ENCODE measurements around the gene GATD1.

Gene GATD1

DNA sequence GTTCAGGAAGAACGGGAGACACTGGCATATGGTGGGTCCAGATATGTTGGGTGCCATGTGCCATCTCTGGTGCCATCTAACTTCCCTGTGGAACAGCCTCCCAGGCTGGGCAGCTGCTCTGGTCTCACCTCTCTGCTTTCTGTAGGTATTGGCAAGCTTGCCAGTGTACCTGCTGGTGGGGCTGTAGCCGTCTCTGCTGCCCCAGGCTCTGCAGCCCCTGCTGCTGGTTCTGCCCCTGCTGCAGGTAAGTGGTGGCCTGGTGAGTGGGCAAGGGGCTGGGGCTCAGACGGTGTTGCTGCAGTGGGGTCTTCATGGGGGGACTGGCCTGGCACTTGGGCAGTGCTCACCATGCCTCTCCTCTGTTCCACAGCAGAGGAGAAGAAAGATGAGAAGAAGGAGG is 35.1 kb upstream of the GATD1 start:
- no peak for DNase-seq

DNA sequence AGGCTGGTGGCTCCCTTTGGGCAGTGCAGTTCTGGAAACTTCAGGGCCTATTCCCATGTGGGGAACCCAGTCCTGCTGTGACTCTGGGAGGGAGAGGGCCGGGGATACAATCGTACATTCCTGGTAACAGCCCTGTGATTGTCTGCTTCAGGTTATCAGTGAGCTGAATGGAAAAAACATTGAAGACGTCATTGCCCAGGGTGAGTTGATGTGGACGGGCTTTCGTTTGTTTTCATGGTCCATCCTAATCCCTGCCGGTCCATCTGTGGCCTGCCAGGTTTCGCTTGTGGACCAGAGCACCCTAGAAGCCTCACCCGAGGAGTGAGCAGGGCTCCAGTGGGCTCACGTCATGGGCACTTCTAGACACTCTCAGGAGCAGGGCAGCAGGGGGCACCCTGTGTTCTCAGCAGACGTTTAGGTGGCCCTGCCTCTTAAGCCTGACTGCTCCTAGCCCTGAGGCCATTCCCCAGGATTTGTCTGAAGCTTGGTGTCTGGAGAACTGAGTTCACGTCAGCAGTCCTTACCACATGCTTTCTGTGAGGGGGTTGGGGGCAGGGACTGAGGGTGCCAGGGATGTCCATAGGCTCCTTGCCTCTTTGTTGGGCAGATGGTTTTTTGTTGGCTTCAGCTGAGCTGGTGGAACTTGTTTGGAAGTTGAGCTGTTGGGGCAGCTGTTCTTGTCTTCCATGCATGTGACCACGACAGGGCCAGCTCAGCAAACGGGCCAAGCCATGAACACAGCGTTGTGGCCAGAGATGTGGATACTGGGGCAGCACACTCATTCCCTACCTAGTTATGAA is 34.4 kb upstream of the GATD1 start:
- DNase-seq, result no peak

DNA sequence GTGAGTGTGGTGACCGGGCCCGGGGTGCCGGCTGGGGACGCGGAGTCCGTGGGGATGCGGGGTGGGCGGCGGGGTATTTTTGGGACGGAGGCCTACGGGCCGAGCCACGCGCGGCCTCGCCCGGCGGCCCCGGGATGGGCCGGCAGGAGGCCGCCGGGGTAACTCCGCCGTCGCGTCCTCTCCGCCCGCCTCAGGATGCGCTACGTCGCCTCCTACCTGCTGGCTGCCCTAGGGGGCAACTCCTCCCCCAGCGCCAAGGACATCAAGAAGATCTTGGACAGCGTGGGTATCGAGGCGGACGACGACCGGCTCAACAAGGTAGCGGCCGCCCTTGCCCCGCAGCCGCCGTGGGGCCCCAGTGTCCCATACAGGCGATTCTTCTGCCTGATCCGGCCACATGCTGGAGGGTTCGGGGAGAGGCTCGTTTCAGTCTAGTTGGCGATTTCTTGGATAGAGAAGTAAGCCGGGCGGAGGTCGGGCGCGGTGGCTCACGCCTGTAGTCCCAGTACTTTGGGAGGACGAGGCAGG is 32.8 kb upstream of the GATD1 start:
- no peak for DNase-seq

DNA sequence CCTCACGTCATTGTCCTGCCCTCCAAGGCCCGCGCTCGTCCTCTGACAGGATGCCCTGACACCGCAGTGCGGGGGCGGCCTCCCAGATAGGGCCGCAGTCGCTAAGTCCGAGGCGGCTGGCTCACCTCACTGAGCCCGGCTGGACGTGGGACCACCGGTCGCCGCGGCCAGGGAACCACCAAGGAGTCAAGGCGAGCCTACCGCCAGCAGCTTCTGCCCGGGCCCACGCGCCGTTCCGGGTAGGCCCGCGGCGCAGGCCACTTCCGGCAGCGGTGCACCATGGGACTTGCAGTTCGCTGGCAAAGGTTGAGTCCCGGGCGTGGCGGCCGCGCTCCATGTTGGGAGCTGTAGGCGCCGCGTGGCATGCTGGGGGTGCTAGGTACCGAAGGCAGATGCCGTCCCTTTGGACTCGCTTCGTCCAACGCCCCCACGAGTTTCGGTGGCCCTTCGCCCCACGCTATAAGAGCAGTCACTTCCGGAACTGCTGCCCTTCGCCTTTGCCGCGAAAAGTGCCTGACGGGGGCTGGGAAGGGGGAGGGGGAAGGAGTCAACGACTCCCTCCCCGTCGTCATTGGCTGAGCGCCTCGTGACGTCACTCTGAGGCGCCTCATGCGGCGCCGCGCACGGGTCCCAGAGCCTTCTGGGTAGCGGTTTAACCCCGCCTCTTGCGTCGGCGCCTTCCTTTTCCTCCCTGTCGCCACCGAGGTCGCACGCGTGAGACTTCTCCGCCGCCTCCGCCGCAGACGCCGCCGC is 32.2 kb upstream of the GATD1 start, which contains the start of gene RPLP2:
TSS of gene RPLP2 (plus strand) at position 681 of the 753 bp plus-strand sequence. CDS start 268 bp downstream, outside the sequence.
- peak; percentile 97 for DNase-seq

DNA sequence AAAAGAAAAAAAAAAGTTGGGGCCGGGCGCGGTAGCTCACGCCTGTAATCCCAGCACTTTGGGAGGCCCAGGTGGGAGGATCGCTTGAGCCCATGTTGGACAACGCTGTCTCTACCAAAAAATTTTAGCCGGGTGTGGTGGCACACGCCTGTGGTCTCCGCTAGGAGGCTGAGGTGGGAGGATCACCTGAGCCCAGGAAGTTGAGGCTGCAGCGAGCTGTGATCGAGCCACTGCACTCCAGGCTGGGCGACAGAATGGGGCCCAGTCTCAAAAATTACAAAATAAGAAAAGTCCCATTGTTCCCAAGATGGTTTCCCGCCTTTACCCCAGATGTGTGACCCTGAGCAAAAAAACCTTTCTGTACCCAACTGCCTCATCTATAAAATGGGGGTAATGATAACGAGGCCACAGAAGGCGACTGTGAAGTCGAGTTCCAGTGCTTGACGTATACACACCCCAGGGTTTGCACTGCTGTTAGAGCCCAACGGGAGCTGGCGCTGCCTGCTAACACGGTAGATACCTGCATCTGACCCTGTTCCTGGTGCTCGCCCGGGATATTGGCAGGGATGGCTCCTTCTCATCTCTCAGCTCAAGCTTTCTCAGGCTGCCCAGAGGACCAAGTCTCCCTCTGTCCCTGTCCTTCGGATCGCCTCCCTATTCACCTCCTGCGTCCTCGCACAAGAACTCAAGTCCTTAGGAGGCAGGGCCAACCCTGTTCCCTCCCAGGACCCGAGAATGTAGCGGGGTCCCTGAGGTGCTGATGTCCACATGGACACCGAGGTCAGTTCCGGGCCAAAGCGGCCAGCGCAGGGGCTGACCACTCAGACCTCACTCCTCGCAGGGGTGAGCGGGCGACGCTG is 31.4 kb upstream of the GATD1 start:
- DNase-seq, result no peak

DNA sequence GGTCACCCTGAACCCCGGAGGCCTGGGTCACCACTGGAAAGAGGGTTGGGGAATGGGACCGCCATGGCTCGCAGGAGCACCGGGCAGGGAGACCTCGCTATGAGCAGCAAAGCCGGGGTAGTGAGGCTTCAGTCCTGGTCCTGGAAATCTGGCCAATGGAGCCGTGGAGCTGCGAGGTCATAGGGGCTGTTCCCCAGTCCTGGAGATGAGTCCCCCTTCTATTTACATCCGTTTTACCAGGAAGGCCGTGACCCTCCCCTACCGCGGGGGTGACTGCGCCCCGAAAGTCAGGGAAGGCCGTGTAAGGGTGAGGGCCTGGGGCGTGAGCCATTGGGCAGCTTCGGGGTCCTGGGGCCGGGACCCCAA is 27.3 kb upstream of the GATD1 start:
- DNase-seq, result no peak

DNA sequence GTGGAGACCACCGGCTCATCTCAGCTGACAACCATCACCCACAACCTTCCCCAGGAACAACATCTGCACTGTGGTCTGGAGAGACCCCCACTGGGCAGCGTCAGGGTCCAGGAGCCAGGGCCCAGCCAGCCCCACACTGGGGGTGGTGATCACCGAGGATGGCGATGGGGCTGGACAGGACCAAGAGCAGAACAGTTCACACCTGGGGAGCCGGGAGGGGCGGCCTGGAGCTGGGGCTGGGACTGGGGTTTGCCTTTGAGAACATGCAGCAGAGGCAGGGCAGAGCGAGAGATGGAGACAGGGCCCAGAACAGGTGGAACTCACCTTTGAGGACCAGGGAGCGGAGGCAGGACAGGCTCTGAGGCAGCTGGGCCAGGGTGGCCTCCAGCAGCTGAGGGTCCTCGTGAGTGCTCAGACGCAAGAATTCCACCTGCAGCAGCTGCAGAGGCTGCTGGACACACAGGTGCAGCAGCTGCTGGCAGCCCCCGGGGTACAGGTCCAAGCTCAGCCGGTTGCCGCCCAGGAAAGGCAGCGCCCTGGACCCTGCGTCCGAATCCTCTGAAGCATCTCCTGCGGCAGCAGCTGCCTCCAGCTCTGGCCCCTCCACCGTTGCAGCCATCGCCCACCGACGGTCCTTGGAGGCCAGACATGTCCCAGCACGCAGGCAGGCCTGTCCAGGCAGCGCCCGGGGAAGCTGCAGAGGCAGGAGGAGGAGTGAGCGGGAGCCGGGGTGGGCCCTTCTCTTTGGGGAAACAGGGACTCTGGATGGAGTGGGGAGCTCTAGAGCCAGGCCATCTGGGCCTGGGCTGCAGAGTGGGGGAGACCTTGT is 26.7 kb upstream of the GATD1 start:
- DNase-seq, result no peak

DNA sequence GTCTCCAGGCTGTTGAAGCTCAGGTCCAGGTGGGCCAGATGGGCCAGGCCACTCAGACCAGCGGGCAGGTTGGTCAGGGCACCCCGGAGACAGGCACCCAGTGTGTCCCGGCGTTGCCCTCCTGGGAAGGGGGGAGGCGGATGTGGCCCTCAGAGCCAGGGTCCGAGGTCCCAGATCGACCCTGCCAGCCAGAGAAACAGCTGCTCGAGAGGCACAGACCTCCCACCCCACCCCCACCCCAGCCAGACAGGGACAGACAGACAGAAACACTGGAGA is 26.1 kb upstream of the GATD1 start:
- DNase-seq, result no peak

DNA sequence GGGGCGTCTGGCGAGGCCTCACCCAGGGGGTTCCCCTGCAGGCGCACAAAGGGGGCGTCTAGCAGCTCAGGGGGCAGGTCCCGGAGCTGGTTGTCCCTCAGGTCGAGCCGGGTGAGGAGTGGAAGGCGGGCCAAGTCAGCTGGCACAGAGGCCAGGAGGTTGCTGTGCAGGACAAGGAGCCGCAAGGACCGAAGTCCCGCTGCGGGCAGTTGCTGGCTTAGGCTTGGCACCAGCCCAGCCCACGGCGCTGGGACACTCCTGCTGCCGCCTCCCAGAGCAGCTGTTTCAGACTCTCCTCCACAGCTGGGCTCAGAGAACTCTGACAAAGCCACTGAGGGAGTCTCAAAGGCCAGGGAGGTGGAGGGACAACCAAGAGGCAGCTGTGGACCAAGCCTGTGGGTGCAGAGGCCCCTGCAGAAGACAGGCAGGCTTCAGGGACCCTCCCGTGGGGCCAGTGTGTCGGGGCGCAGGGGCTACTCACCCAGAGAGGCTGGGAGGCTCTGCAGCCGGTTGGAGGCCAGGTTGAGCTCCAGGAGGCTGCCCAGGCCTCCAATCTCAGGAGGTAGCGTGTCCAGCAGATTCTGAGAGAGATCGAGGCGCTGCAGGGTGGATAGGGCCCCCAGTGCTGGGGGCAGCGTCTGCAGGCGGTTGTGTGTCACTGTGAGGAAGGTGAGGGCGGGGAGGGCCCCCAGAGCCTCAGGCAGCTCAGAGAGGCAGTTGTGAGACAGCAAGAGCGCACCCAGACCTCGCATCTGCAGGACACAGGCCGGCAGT is 25.6 kb upstream of the GATD1 start:
- DNase-seq, result no peak

DNA sequence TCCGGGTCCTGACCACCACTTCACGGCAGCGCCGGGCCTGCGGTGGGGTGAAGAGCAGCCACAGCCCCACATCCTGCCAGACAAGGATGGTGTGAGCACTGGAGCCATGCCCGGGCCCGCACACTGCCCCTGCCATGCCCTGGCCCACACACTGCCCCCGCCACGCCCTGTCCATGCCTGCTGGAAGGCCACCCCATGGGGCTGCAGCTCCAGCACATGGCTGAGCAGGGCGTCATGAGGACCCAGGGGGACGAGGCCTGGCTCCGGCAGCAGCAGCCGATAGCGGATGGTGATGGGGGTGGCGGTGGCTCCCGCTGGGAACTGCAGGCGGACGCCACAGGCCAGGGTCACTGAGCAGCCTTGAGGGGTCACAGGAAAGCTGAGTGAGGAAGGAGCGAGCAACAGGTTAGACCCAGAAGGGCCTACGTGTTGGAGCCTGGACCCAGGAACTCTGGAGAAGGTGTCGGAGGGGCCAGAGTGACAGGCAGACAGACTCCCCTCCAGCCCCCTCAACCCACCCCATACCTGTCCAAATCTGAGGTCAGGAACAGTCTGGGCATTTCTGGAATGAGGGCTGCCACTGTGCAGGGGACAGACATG is 24.8 kb upstream of the GATD1 start:
- no peak for DNase-seq

DNA sequence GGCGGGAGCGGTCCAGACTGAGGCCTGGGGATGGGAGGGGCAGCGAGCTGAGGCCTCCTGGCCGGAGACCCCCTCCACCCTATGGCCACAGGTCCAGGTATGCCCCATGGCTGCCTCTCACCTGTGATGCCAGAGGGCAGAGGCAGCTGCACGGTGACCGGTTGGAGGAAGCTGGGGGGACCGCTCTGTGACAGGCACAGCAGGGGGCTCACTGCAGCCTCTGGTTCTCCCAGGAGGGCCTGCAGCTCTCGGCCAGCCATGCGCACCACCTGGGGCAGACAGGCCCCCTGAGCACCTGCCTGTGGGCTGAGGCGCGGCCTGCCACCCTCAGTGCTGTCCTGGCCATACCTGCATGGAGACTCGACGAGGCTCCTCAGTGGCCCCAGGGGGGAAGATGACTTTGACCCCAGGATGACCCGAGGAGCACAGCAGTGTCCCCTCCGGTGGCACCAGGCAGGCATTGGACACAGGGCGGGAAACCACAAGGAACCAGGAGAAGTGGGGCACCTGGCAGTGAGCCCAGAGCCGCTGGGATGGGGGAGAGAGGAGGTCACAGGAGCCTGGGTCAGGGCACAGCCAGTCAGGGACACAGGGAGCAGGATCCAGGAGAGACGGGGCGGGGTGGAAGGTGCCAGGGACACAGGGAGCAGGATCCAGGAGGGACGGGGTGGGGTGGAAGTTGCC is 24.0 kb upstream of the GATD1 start:
- no peak for DNase-seq

DNA sequence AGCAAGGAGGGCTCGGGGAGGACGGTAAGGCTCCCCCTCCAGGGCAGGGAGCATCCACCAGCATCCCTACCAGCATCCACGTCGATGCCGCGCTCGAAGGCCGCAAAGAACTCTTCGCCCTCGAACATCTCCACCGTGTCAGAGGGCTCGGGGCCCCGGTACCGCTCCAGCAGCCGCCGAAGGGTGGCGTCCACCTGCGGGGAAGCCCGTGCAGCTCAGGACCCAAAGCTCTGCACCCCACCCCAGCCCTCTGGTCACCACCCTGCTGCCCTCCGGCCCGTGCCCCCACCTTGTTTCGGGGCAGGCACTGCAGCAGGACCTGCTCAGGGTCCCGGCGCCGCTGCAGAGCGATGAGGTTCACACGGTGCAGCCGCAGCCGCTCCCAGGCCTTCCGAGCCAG is 23.2 kb upstream of the GATD1 start:
- no peak for DNase-seq

DNA sequence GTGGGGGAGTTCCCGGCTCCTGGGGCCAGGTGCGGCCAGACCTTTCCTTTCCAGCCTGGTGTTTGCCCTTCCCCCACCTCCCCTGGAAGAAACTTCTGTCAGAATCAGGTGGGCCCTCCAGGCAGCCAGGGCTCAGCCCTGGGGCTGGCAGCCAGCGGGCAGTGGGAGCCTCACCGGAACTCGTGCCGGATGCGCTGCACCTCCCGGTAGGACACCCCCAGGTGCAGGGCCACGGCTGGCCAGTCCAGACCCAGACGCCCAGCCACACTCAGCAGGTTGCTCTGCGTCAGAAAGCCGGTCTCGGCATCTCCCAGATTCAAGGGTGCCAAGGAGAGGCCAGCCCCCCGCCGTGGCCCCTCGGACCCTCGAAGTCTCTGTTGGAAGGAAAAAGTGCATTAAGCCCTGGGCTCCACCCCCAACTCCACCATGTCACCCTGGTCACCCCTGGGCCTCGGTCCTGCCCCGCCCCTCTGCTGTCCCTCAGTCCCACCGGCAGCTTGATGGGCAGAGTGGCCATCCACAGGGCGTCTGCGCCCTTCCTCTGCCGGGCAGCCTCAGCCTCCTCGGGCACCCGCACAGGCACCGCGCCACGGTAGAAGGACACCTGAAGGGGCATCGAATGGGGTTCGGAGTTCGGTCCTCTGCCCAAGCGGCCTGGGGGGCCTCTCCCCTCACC is 22.5 kb upstream of the GATD1 start:
- no peak for DNase-seq

DNA sequence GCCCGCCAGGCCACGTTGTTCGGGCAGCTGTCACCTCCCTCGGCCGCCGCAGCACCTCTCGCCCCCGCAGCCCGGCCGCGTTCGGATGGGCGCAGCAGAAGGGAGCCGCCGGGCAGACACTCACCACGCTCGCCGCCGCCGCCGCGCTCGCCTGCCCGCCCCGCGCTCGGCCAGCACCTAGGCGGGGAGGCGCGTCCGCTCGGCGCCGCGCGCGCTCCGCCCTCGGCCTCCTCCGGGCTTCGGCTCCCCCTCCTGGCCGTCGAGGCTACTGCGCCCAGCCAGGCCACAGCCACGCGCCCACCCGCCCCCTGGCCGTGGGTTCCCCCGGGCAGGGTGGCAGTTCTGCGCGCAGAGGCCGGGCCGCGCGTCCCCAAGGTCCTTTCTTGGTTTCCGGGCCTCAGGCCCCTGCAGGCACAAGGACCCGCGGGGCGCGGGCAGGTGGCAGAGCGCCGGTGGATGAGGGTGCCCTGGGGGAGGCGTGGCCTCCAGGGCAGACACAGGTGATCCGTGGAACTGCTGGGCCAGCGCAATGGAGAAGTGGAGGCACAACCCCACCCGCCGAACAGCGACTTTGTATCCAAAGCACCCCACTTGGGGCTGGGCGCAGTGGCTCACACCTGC is 20.9 kb upstream of the GATD1 start, which contains the start of gene SLC25A22:
TSS of gene SLC25A22 (minus strand) at position 189 of the 621 bp plus-strand sequence. CDS start 3,275 bp downstream, outside the sequence.
- DNase-seq, result peak; percentile 77

DNA sequence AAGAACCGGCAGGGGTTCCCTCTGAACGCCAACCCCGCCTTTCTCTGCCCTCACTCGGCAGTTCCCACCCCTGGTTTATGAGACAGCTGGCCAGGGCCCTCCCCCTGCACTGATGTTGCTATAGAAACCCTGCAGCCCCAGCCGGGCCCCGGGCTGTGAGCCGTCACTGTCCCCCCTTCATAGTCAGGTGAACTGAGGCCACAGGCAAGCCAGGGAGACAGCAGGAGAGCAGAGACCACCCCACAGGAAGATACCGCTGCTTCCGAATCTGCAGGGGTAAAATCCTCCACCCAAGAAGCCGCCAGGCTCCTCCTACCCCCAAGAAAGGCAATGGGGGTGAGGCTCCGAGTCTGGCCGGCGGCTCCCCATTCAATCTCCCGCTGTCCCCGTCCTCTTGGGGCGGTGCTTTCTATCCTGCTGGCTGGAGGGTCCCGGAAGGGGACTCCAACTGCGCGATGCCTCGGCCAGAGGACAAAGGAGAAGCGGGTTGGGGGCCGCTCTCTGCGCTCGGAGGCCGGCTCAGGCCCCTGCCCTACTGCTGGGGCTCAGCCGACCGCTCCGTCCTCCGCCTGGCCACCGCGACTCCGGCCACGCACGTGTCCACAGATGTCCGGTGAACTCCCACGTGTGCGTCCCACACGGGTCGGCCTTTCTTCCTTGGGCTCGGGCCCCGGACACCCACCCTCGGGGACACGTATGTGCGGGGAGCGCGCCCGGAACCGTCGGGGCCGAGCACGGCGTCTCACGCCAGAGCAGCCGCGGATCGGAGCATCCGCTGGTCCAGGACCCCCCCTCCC is 20.2 kb upstream of the GATD1 start:
- peak; percentile 88 for DNase-seq

DNA sequence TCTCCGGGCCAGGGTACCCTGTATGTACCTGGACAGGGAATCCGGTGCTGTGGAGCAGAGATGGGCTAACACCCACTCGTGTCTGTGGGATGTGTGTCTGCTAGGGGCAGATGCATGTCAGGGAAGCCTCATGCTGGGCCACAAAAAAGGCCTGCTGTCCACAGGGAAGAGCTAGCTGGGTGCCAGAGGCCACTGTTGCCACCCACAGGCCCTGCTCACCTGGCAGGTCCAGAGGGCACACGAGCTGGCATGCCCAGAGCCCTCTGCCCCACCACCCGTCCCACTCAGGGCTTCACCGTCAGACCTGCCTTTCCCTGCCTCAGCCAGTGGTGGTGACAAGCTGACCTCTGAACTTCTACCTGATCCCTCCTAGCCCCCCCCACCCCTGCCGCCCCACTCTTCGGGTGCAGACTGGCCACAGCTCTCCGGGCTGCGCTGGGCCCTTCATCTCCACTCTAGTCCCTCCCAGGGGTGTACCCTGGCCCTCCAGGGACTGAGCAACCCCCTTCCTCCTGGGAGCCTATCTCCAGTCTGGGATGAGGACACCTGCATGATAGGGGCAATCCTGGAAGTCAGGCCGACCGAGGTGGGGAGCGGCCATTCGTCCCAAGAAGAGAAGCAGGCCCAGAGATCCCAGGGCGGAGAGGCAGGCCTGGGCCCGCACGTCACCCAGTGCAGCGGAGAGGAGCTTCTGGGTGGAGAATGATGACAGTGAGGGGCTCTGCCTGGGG is 19.4 kb upstream of the GATD1 start:
- DNase-seq, result no peak

All from fibroblast of skin of back (primary cell).